ENCODE results near the gene MYO15A.
"Not testable (repeated sequence)": the region's sequence is repeated elsewhere in the genome, so short reads cannot be mapped to it uniquely, and the experiment has no call there.

Gene MYO15A

DNA sequence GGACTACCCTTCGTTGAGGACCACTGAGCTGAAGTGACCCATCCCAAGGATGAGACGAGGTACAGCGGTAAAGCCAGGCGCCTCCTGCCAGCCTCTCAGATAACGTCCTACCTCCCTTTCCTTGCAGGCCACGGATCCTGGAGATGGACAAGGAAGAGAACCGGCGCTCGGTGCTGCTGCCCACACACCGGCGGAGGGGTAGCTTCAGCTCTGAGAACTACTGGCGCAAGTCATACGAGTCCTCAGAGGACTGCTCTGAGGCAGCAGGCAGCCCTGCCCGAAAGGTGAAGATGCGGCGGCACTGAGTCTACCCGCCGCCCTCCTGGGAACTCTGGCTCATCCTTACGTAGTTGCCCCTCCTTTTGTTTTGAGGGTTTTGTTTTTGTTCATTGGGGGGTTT, 99.5 kb downstream of the MYO15A start:
- TF ChIP-seq, protein P1, sequence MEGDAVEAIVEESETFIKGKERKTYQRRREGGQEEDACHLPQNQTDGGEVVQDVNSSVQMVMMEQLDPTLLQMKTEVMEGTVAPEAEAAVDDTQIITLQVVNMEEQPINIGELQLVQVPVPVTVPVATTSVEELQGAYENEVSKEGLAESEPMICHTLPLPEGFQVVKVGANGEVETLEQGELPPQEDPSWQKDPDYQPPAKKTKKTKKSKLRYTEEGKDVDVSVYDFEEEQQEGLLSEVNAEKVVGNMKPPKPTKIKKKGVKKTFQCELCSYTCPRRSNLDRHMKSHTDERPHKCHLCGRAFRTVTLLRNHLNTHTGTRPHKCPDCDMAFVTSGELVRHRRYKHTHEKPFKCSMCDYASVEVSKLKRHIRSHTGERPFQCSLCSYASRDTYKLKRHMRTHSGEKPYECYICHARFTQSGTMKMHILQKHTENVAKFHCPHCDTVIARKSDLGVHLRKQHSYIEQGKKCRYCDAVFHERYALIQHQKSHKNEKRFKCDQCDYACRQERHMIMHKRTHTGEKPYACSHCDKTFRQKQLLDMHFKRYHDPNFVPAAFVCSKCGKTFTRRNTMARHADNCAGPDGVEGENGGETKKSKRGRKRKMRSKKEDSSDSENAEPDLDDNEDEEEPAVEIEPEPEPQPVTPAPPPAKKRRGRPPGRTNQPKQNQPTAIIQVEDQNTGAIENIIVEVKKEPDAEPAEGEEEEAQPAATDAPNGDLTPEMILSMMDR (IDR thresholded peaks at IDR 0.05), result no peak
- Histone ChIP-seq H3K9me3 (no peaks in the 10 kb centered on the region), H3K27me3 (no peaks in the 10 kb centered on the region), H3K36me3 (peaks cover 55 to 94% (median 69%) of the 10 kb centered on the region in 3 donors), H3K4me3 (no peak overlapping the region), H3K27ac (no peak overlapping the region), H3K4me1 (peaks cover 0 to 9% (median 0%) of the 10 kb centered on the region in 4 donors)
- DNase-seq, result no peak
- intact Hi-C loops (cut with DNase I; ENCODE audit: low total_unique reads), result no loop called here

DNA sequence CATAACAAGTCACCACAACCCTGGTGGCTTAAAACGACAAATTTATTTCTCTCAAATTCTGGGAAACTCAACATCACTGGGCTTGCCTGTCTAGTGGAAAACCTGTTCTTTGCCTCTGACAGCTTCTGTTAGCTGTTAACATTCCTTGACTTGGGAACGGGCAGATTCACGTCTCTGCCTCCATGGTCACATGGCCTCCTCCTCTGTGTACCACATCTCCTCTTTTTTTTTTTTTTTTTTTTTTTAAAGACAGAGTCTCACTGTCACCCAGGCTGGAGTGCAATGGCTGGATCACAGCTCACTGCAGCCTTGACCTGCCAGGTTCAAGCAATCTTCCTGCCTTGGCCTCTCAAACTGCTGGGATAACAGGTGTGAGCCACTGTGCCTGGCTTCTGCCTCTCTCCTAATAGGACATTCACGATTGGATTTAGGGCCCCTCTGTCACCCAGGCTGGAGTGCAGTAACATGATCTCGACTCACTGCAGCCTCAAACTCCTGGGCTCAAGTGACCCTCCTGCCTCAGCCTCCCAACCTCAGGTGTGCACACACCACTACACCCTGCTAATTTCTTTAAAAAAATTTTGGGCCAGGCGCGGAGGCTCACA, 105.2 kb downstream of the MYO15A start:
- Histone ChIP-seq H3K36me3 (peaks cover 21 to 39% (median 27%) of the 10 kb centered on the region in 3 donors), H3K27me3 (no peaks in the 10 kb centered on the region), H3K4me1 (peaks cover 0 to 4% (median under 1%) of the 10 kb centered on the region in 4 donors), H3K9me3 (no peaks in the 10 kb centered on the region), H3K4me3 (no peak overlapping the region), H3K27ac (no peak overlapping the region)
- intact Hi-C loops (cut with DNase I; ENCODE audit: low total_unique reads), result no loop called here
- DNase-seq, result no peak
- TF ChIP-seq, protein P1 (IDR thresholded peaks at IDR 0.05), result no peak

DNA sequence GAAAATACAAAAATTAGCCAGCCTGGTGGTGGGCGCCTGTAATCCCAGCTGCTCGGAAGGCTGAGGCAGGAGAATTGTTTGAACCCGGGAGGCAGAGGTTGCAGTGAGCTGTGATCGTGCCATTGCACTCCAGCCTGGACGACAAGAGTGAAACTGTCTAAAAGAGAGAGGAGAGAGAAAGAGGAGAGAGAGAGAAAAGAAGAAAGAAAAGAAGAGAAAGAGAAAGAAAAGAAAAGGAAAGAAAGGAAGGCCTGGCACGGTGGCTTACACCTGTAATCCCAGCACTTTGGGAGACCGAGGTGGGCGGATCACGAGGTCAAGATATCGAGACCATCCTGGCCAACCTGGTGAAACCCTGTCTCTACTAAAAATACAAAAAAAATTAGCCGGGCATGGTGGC, 108.3 kb downstream of the MYO15A start:
- not testable (repeated sequence) for H3K27ac ChIP-seq, H3K36me3 ChIP-seq, H3K4me3 ChIP-seq, H3K27me3 ChIP-seq, H3K9me3 ChIP-seq, H3K4me1 ChIP-seq, DNase-seq
- intact Hi-C loops (cut with DNase I; ENCODE audit: low total_unique reads), result loop anchor here (5.0 kb wide), 1 partner anchor 80 kb away; no protein-coding TSS in a partner anchor

DNA sequence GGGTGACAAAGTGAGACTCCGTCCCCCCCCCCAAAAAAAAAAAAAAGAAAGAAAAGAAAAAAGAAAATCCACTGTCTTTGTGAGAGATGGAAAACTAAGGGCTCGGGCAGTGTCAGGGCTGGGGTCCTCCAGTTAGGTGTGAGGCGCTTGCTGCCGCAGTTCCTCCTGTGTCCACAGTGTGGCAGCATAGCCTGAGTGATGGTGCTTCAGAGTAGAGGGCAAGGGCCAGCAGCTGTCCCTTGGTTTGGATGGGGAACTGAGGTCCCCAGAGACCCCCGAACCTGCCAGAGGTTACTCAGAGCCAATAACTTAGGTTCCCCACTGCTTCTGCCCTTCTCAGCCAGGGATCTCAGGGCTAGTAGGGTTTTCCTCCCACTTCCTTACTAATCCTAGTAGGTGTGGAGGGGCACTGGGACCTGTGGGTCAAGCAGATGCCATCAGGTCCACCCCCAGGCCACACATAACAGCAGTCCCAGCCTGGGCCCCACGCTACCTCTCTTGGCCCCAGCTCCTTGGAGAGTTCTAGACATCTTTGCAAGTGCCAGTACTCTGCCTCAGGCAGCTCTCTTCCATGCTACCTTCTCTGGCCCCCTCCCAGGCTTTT, 109.0 kb downstream of the MYO15A start:
- intact Hi-C loops (cut with DNase I; ENCODE audit: low total_unique reads), result loop anchor here (5.0 kb wide), 1 partner anchor 80 kb away; no protein-coding TSS in a partner anchor

DNA sequence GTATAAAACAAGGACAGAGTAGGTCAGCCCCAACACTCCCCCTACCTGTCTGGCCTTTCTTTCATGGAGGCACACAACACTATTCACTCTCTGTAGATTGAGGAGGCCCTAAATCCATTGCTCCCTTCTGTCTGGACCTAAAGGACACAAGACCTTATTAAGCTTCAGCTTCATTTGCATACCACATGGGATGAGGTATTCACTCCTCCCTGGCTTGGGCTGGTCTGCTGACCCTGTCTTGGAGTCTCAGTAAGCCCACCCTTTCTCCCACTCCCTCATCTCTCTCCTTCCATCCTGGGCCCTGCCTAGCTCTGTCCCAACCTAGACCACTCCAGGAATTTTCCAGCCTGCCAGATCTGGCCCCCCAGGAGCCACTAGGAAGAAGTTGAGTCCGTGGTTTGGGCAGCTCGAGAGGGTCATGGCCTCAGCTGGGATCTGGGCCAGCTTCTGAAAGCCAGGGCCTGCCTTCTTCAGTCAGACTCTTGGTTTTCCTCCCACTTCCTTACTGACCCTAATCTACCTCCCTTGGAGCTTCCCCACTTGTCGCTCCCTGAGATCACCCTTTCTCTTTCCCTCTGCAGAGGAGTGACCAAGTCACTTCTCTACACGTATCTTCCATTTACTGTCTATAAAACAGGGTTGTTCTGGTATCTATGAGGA, 110.3 kb downstream of the MYO15A start:
- no peaks in the 10 kb centered on the region for H3K9me3 ChIP-seq
- H3K27ac ChIP-seq, result no peak overlapping the region
- DNase-seq, result no peak
- TF ChIP-seq, protein P1 (IDR thresholded peaks at IDR 0.05), result no peak
- H3K4me3 ChIP-seq, result no peak overlapping the region
- intact Hi-C loops (cut with DNase I; ENCODE audit: low total_unique reads), result loop anchor here (5.0 kb wide), 1 partner anchor 82 kb away; no protein-coding TSS in a partner anchor
- H3K36me3 ChIP-seq, result no peaks in the 10 kb centered on the region
- H3K4me1 ChIP-seq, result peaks cover 0 to 9% (median 4%) of the 10 kb centered on the region in 4 donors
- no peaks in the 10 kb centered on the region for H3K27me3 ChIP-seq

More for the DNA sequence above, 109.0 kb downstream of the MYO15A start:
- Histone ChIP-seq H3K27me3 (no peaks in the 10 kb centered on the region), H3K4me3 (no peak overlapping the region), H3K27ac (no peak overlapping the region), H3K36me3 (peaks cover 0 to 2% (median 0%) of the 10 kb centered on the region in 3 donors), H3K4me1 (peaks cover 0 to 9% (median 4%) of the 10 kb centered on the region in 4 donors), H3K9me3 (no peaks in the 10 kb centered on the region)
- TF ChIP-seq, protein P1 (IDR thresholded peaks at IDR 0.05), result peak; percentile 80 to 92
- peak; percentile 78 to 83 for DNase-seq

DNA sequence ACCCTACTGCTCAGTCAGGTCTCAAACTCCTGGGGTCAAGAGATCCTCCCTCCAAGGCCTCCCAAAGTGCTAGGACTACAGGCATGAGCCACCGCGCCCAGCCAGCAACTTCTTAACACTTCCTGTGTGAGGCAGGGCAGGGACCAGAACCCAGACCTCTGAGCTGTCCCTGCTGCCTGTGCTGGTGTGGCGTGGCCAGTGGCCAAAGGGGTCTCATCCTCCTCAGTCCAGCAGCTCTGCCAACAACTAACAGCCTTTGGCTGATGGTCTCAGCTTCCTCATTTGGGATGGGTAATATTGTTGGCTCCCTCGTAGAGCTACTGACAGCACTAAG, 115.5 kb downstream of the MYO15A start:
- peak in 1 of 2 donors; percentile 63 for DNase-seq
- intact Hi-C loops (cut with DNase I; ENCODE audit: low total_unique reads), result no loop called here
- H3K27me3 ChIP-seq, result no peaks in the 10 kb centered on the region
- H3K36me3 ChIP-seq, result no peaks in the 10 kb centered on the region
- TF ChIP-seq, protein P1 (IDR thresholded peaks at IDR 0.05), result no peak
- no peak overlapping the region for H3K27ac ChIP-seq
- peaks cover 0 to 22% (median 18%) of the 10 kb centered on the region in 4 donors for H3K4me1 ChIP-seq
- H3K4me3 ChIP-seq, result no peak overlapping the region
- no peaks in the 10 kb centered on the region for H3K9me3 ChIP-seq
